Activated naive CD4-positive, alpha-beta T cell treated with anti-CD3 and anti-CD28 coated beads, Interleukin-2, amount 10 ng/mL, durations not matched to agents 7 days and 5 days (primary cell): ENCODE measurements around the gene LSM12.
A peak's percentile ranks its signal among the peaks of the same experiment; 100 is the strongest.
"Not testable (repeated sequence)": the region's sequence is repeated elsewhere in the genome, so short reads cannot be mapped to it uniquely, and the experiment has no call there.

Source experiments
- CTCF ChIA-PET: fragments of 350-600 bp; sonication (Branson Sonifier 250); formaldehyde crosslinking; loops from one replicate; lab custom pipeline; 2021; ENCODE audit warnings: antibody characterized with exemption; lab: Charles Lee
- DNase-seq: peaks from one replicate; pipeline ENCODE4 v3.0.0-alpha.2; 2020
- H3K27ac Mint-ChIP-seq: one replicate; pipeline ENCODE4 v1.8.0; 2021; ENCODE audit warnings: mild to moderate bottlenecking, moderate library complexity, mixed read lengths
- H3K27me3 Mint-ChIP-seq: one replicate; pipeline ENCODE4 v1.8.0; 2021; ENCODE audit warnings: mild to moderate bottlenecking, mixed read lengths
- H3K36me3 Mint-ChIP-seq: one replicate; pipeline ENCODE4 v1.8.0; 2021; ENCODE audit warnings: mixed read lengths
- H3K4me1 Mint-ChIP-seq: one replicate; pipeline ENCODE4 v1.8.0; 2021; ENCODE audit warnings: mixed read lengths
- H3K4me3 Mint-ChIP-seq: one replicate; pipeline ENCODE4 v1.8.0; 2021; ENCODE audit warnings: mild to moderate bottlenecking, moderate library complexity, mixed read lengths
- H3K9me3 Mint-ChIP-seq: one replicate; pipeline ENCODE4 v1.8.0; 2021; ENCODE audit warnings: mixed read lengths

The LSM12 gene

GRCh38 chr17:43998552-43998951 is 67.9 kb downstream of the LSM12 start:
- no peaks in the 10 kb centered on the region for H3K36me3 Mint-ChIP-seq
- H3K4me3 Mint-ChIP-seq: no peak overlapping the region
- H3K9me3 Mint-ChIP-seq: no peaks in the 10 kb centered on the region
- no peak overlapping the region for H3K27ac Mint-ChIP-seq
- CTCF ChIA-PET: interaction anchor here (0.9 to 2.3 kb wide), 7 partner anchors 10 to 120 kb away, joined by 3 to 9 read pairs (median 3); no protein-coding TSS in a partner anchor
- H3K27me3 Mint-ChIP-seq: peaks cover 19% of the 10 kb centered on the region
- no peak for DNase-seq
- H3K4me1 Mint-ChIP-seq: no peaks in the 10 kb centered on the region

DNA sequence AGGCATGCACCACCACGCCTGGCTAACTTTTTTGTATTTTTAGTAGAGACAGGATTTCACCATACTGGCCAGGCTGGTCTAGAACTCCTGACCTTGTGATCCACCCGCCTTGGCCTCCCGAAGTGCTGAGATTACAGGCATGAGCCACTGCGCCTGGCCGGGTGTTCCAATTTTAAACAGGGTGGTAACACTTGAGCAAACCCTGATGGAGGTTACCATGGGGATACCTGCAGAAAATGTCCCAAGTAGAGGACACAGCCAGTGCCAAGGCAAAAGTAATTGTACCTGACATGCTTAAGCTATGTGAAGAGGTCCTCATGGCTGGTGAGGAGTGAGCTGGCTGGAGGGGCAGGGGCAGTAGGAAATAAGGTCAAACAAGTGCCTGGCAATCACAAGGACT is 69.3 kb downstream of the LSM12 start:
- not testable (repeated sequence) for H3K4me1 Mint-ChIP-seq, DNase-seq, H3K9me3 Mint-ChIP-seq, H3K4me3 Mint-ChIP-seq, H3K36me3 Mint-ChIP-seq, H3K27ac Mint-ChIP-seq
- CTCF ChIA-PET: interaction anchor here (1.3 to 2.3 kb wide), 5 partner anchors 36 to 119 kb away, joined by 3 to 9 read pairs (median 4); no protein-coding TSS in a partner anchor
- H3K27me3 Mint-ChIP-seq: peaks cover 21% of the 10 kb centered on the region

DNA sequence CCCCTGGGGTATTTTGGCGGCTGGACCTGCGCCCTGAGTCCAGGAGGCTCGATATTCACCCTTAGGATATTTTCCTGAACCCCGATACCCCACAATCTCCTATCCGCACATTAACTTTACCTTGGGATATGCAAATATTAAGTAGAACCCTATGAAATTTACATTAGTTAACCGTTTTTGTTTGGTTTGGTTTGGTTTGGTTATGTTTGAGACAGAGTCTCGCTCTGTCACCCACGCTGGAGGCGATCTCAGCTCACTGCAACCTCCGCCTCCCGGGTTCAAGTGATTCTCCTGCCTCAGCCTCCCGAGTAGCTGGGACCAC is 71.4 kb downstream of the LSM12 start:
- H3K36me3 Mint-ChIP-seq: no peaks in the 10 kb centered on the region
- peaks cover 12% of the 10 kb centered on the region for H3K27me3 Mint-ChIP-seq
- CTCF ChIA-PET: interaction anchor here (0.6 to 4.2 kb wide), 7 partner anchors 38 to 116 kb away, joined by 3 to 57 read pairs (median 4); partner anchors contain the start of genes MPP2 and PPY
- H3K27ac Mint-ChIP-seq: no peak overlapping the region
- H3K4me3 Mint-ChIP-seq: no peak overlapping the region
- H3K4me1 Mint-ChIP-seq: no peaks in the 10 kb centered on the region
- no peaks in the 10 kb centered on the region for H3K9me3 Mint-ChIP-seq
- no peak for DNase-seq

DNA sequence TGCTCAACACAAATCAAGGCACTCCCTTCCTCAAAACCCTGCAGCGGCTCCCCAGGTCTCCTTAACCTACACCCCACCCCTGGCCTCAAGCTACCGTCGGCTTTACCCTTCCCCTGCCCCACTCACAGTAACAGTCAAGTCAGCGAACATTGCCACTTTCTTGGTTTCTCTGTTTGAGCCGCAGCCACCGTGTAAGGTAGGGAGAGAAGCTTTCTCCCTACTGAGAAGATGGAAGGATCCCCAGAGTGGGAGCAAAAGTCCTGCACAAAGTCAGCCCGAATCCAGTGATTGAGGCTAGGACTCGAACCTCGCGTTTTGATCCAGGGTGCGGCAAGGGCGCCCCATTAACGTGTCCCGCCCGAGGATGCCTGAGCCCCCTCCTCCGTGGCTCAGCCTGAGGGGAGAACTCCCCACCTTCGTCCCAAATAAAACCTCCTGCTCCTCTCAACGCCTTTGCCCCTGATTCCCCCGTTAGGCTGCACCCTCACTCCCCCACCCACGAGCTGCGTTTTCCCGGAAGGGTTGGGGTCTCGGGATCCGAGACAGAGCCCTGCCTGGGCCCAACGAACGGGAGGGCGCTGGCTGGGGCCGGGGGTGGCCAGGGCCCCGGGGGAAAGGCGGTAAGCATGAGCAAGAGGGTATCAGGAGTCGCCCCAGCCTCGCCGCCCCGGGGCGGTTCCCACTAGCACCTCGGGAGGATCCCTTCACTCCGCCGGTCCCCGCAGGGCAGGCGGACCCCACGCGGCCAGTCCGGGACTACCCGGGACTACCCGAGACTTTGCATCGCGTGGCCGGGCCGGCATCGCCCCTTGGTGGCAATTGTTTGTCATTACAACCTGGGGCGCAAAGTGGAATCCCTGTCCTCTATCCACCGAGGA is 72.0 kb downstream of the LSM12 start:
- Mint-ChIP-seq H3K9me3 (no peaks in the 10 kb centered on the region), H3K4me3 (no peak overlapping the region), H3K27me3 (peaks cover 12% of the 10 kb centered on the region), H3K36me3 (no peaks in the 10 kb centered on the region), H3K4me1 (no peaks in the 10 kb centered on the region), H3K27ac (no peak overlapping the region)
- CTCF ChIA-PET: interaction anchor here (1.2 to 4.2 kb wide), 8 partner anchors 11 to 115 kb away, joined by 3 to 57 read pairs (median 6); partner anchors contain the start of gene PPY
- DNase-seq: peak; percentile 76

DNA sequence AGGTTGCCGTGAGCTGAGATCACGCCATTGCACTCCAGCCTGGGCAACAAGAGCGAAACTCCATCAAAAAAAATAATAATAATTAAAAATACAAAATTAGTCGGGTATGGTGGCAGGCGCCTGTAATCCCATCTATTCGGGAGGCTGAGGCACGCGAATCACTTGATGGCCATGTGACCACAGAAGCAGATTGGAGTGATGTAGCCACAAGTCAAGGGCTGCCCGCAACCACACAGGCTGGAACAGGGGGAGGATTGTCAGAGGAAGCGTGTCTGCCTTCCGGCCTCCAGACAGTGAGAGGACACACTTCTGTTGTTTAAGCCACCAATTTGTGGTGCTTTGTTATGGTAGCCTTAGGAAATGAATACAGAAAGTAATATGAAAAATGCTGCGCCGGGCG is 73.8 kb downstream of the LSM12 start:
- no peaks in the 10 kb centered on the region for H3K4me1 Mint-ChIP-seq
- H3K27me3 Mint-ChIP-seq: peaks cover 24% of the 10 kb centered on the region
- H3K36me3 Mint-ChIP-seq: no peaks in the 10 kb centered on the region
- DNase-seq: no peak
- no peak overlapping the region for H3K4me3 Mint-ChIP-seq
- no peak overlapping the region for H3K27ac Mint-ChIP-seq
- CTCF ChIA-PET: interaction anchor here (4.2 kb wide), 2 partner anchors 48 to 113 kb away, joined by 32 to 57 read pairs; partner anchors contain the start of gene PPY
- H3K9me3 Mint-ChIP-seq: no peaks in the 10 kb centered on the region

DNA sequence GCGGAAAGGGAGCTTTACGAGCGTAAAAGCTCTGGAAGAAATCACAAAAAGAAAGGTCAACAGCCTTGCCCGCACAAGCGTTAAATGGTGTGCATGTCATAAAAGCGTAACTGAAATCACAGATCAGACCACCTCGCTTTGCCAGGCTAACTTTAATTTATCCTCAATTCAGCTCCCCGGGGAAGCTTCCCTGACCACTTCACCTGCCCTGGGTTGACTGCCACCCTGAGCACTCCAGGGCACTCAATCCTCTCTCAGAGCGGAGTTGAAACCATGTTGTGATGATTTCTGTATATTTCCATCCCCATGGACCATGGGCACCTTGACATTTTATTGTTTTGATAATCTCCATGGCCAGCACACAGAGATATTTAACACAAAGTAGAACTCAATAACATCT is 78.2 kb downstream of the LSM12 start:
- Mint-ChIP-seq H3K4me3 (no peak overlapping the region), H3K27ac (no peak overlapping the region), H3K36me3 (no peaks in the 10 kb centered on the region), H3K27me3 (peaks cover 61% of the 10 kb centered on the region), H3K9me3 (no peaks in the 10 kb centered on the region), H3K4me1 (peaks cover 14% of the 10 kb centered on the region)
- no peak for DNase-seq
- CTCF ChIA-PET: interaction anchor here (1.6 to 2.2 kb wide), 2 partner anchors 44 to 110 kb away, joined by 6 read pairs; no protein-coding TSS in a partner anchor

DNA sequence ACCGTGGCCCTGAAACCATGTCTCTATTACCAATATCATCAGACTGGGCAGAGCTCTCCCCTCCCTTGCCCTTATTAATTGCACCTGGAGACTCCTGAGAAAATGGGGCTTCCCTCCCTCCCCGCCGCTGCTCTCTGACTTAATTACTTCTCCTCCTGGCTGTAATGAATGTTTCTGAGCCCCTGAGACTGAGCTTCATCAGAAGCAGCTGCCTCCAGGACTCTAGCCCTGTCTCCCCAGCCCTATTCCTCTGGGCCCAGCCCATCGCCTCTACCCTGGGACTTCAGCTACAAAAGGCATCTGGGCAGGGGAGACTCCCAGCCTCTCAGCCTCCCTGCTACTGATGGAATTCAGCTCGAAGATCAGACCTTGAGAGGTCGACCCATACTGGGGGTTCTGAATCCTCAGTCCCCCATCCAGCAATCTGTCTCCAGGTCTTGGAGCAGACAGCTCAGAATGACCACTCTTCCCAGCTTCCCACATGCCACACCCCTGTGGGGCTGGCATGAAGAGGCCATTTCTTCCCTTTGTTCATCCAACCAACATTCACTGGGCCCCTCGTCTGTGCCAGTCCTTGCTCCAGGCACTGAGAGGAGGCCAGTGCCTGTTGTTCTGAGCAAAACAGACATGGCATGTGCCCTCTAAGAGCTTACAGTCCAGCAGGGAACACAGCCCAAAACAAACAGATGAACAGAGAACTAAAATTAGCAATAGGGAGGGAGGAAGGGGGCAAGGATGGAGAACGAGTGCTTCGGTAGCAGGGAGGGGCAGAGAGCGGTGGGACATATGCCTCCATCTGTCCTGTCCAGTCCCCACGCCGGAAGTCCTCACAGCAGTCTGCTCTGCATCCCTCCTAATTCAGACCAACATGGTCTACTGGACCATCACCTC is 79.1 kb downstream of the LSM12 start:
- Mint-ChIP-seq H3K27me3 (peaks cover 61% of the 10 kb centered on the region), H3K9me3 (no peaks in the 10 kb centered on the region), H3K36me3 (no peaks in the 10 kb centered on the region), H3K4me1 (peaks cover 17% of the 10 kb centered on the region), H3K4me3 (no peak overlapping the region), H3K27ac (no peak overlapping the region)
- DNase-seq: no peak
- CTCF ChIA-PET: interaction anchor here (0.6 to 2.2 kb wide), 6 partner anchors 32 to 109 kb away, joined by 3 to 6 read pairs (median 3); no protein-coding TSS in a partner anchor

DNA sequence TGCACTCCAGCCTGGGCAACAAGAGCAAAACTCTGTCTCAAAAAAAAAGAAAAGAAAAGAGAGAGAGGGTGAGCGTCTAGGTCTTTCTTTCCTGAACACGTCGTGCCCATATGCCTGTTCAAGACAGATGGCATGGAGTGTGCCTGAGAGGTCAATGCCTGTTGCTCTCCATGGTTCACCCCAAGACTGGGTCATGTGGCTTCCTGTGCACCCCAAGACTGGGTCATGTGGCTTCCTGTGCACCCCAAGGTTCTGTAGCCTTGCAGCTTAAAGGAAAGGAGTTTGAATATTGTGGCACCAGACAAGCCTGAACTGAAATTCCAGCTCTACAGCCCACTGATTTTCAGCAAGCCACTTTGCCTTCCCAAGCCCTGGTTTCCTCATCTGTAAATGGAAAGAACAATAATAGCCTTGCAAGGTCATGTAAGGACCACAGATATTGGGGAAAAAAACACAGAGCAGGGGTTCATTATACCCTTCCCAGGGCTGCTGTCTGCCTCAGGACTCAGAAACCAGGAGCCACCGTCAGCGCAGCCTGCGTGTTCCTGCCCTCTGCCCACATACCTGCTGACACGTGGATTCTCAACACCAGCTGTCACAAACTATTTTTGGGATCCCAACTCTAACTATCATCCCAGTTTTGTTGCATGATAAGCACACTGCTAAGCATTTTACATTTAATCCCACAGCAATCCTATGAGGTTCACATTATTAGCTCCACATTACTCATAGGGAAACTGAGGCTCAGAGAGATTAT is 80.1 kb downstream of the LSM12 start:
- CTCF ChIA-PET: interaction anchor here (1.2 to 2.2 kb wide), 3 partner anchors 31 to 105 kb away, joined by 3 to 6 read pairs (median 3); no protein-coding TSS in a partner anchor
- no peaks in the 10 kb centered on the region for H3K9me3 Mint-ChIP-seq
- DNase-seq: no peak
- peaks cover 17% of the 10 kb centered on the region for H3K4me1 Mint-ChIP-seq
- H3K27me3 Mint-ChIP-seq: peaks cover 69% of the 10 kb centered on the region
- no peaks in the 10 kb centered on the region for H3K36me3 Mint-ChIP-seq
- H3K4me3 Mint-ChIP-seq: no peak overlapping the region
- H3K27ac Mint-ChIP-seq: no peak overlapping the region

DNA sequence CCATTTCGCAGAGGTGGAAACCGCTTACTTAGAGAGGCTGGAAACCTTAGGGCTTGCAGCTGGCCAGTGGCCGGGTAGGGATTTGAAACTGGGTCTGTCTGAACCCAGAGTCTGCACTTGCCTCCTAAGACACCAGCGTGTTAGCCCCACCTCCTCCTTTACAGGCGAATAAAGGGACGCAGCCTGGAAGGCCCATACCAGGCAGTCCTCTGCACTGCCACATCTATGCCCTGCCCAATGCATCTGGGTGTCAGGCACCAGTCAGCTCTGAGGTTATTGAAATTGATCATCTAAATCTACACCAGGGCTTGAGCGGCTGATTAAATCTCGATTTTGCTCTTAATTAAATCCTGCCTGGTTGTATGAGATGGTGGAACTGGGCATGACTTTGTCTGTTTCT is 82.0 kb downstream of the LSM12 start:
- no peak overlapping the region for H3K27ac Mint-ChIP-seq
- no peak for DNase-seq
- CTCF ChIA-PET: interaction anchor here (0.7 to 2.0 kb wide), 2 partner anchors 9 to 74 kb away, joined by 3 to 6 read pairs; no protein-coding TSS in a partner anchor
- no peaks in the 10 kb centered on the region for H3K36me3 Mint-ChIP-seq
- no peak overlapping the region for H3K4me3 Mint-ChIP-seq
- H3K4me1 Mint-ChIP-seq: peaks cover 17% of the 10 kb centered on the region
- peaks cover 85% of the 10 kb centered on the region for H3K27me3 Mint-ChIP-seq
- H3K9me3 Mint-ChIP-seq: no peaks in the 10 kb centered on the region
